Stimulated activated naive CD4-positive, alpha-beta T cell treated with Interleukin-2 at 50 U/mL for 16 hours (primary cell): ENCODE results near the gene COA6.
A peak's percentile ranks its signal among the peaks of the same experiment; 100 is the strongest.

Experiments used
- DNase-seq: peaks from one replicate; lab custom pipeline; 2025; lab: John Stamatoyannopoulos, UW

The COA6 gene

GRCh38 chr1:234373064-234373958 lies at the start of gene COA6:
TSS of gene COA6 (plus strand) at chr1:234373456. CDS start at chr1:234373467, 11 bp downstream.
- DNase-seq, result peak; percentile 92

- no peak for DNase-seq
These were observed 48.4 kb upstream of the COA6 start for GRCh38 chr1:234324821-234325220.

GRCh38 chr1:234325878-234326496 lies 47.3 kb upstream of the COA6 start:
- DNase-seq, result peak; percentile 38

GRCh38 chr1:234326497-234327366 lies 46.5 kb upstream of the COA6 start:
- DNase-seq, result peak; percentile 62

- no peak for DNase-seq
These were observed 45.6 kb upstream of the COA6 start for GRCh38 chr1:234327577-234328164.

- DNase-seq, result no peak
These were observed 42.4 kb upstream of the COA6 start for GRCh38 chr1:234330843-234331215.

GRCh38 chr1:234331507-234331906 lies 41.7 kb upstream of the COA6 start:
- DNase-seq, result no peak

- DNase-seq, result no peak
These were observed 36.9 kb upstream of the COA6 start for GRCh38 chr1:234336359-234336758.

- no peak for DNase-seq
These were observed 36.0 kb upstream of the COA6 start for GRCh38 chr1:234337233-234337632.

GRCh38 chr1:234340528-234340927 lies 32.7 kb upstream of the COA6 start:
- DNase-seq, result no peak

GRCh38 chr1:234342774-234343173 lies 30.5 kb upstream of the COA6 start:
- DNase-seq, result no peak

- no peak for DNase-seq
These were observed 28.0 kb upstream of the COA6 start for GRCh38 chr1:234345237-234345636.

- DNase-seq, result no peak
These were observed 24.3 kb upstream of the COA6 start for GRCh38 chr1:234348964-234349363.

GRCh38 chr1:234355782-234356510 lies 17.3 kb upstream of the COA6 start:
- no peak for DNase-seq

- peak; percentile 48 for DNase-seq
These were observed 16.5 kb upstream of the COA6 start for GRCh38 chr1:234356615-234357269.

GRCh38 chr1:234357831-234358230 lies 15.4 kb upstream of the COA6 start:
- no peak for DNase-seq

- DNase-seq, result no peak
These were observed 12.1 kb upstream of the COA6 start for GRCh38 chr1:234361102-234361603.

GRCh38 chr1:234362558-234362957 lies 10.7 kb upstream of the COA6 start:
- no peak for DNase-seq

GRCh38 chr1:234368320-234369032 lies 4.8 kb upstream of the COA6 start:
- peak; percentile 59 for DNase-seq

GRCh38 chr1:234369033-234369430 lies 4.2 kb upstream of the COA6 start:
- DNase-seq, result no peak
